HEK293T (cell line): ENCODE measurements around the gene SOX6.

ENCODE experiments used
- ARNT ChIP-seq: fragments of 450-650 bp; IDR thresholded peaks from 2 replicates; pipeline ENCODE4 v1.6.1; 2017; ENCODE audit warnings: mild to moderate bottlenecking
- BHLHE40 ChIP-seq: fragments of 450-650 bp; IDR thresholded peaks from 2 replicates; pipeline ENCODE4 v1.6.1; 2016; ENCODE audit warnings: mild to moderate bottlenecking, moderate library complexity, borderline replicate concordance
- CTBP1 ChIP-seq: fragments of 450-650 bp; IDR thresholded peaks from 2 replicates; pipeline ENCODE4 v1.6.1; 2016; ENCODE audit warnings: borderline replicate concordance
- ELF4 ChIP-seq: fragments of 450-650 bp; IDR thresholded peaks from 2 replicates; pipeline ENCODE4 v1.6.1; 2017; ENCODE audit warnings: antibody characterized with exemption
- FOXA1 ChIP-seq: fragments of 450-650 bp; IDR thresholded peaks from 2 replicates; pipeline ENCODE4 v1.6.1; 2016; ENCODE audit warnings: mild to moderate bottlenecking
- FOXK2 ChIP-seq: fragments of 450-650 bp; IDR thresholded peaks from 2 replicates; pipeline ENCODE4 v1.6.1; 2016; ENCODE audit warnings: mild to moderate bottlenecking
- FOXM1 ChIP-seq: fragments of 450-650 bp; IDR thresholded peaks from 2 replicates; pipeline ENCODE4 v1.6.1; 2017; ENCODE audit warnings: mild to moderate bottlenecking, borderline replicate concordance
- HDGF ChIP-seq: fragments of 450-650 bp; IDR thresholded peaks from 2 replicates; pipeline ENCODE4 v1.6.1; 2017; ENCODE audit warnings: antibody characterized with exemption, borderline replicate concordance
- L3MBTL2 ChIP-seq: fragments of 450-650 bp; conservative IDR thresholded peaks from 2 replicates; pipeline ENCODE4 v1.6.1; 2016; ENCODE audit warnings: mild to moderate bottlenecking
- NFRKB ChIP-seq: fragments of 450-650 bp; IDR thresholded peaks from 2 replicates; pipeline ENCODE4 v1.6.1; 2016; ENCODE audit warnings: mild to moderate bottlenecking, moderate library complexity
- SP1 ChIP-seq: fragments of 450-650 bp; IDR thresholded peaks from 2 replicates; pipeline ENCODE4 v1.6.1; 2017
- SUZ12 ChIP-seq: fragments of 450-650 bp; IDR thresholded peaks from 2 replicates; pipeline ENCODE4 v1.6.1; 2016; ENCODE audit warnings: mild to moderate bottlenecking
- TARDBP ChIP-seq: fragments of 450-650 bp; IDR thresholded peaks from 2 replicates; pipeline ENCODE4 v1.6.1; 2016
- ZNF384 ChIP-seq: fragments of 450-650 bp; IDR thresholded peaks from 2 replicates; pipeline ENCODE4 v1.6.1; 2016

GRCh38 chr11:16357775-16358174, 1.4 kb upstream of the SOX6 start:
- no peak for TF ChIP-seq FOXM1
- no peak for TF ChIP-seq FOXA1
- no peak for TF ChIP-seq HDGF
- no peak for TF ChIP-seq ELF4
- TF ChIP-seq ZNF384: no peak
- TF ChIP-seq ARNT: no peak
- TF ChIP-seq SUZ12: no peak
- TF ChIP-seq SP1: no peak
- TF ChIP-seq TARDBP: no peak
- TF ChIP-seq CTBP1: no peak
- TF ChIP-seq L3MBTL2: no peak
- TF ChIP-seq BHLHE40: no peak
- no peak for TF ChIP-seq NFRKB
- TF ChIP-seq FOXK2: no peak
